Osteocyte (in vitro differentiated cells): Measurements from ENCODE around the gene NINJ1. TPM values are rescaled to one million over a fixed set of nuclear protein-coding genes. Genes with fewer than 3 reads are reported as not detected.

ENCODE experiments used
- DNase-seq: peaks from one replicate; pipeline ENCODE4 v3.0.0; 2021; ENCODE audit warnings: mixed read lengths; ENCODE audit not compliant: unreplicated experiment; ENCODE audit errors: extremely low spot score
- H3K27ac Mint-ChIP-seq: one replicate; pipeline ENCODE4 v1.8.0; 2021; ENCODE audit warnings: mild to moderate bottlenecking, mixed read lengths; ENCODE audit not compliant: unreplicated experiment
- H3K27me3 Mint-ChIP-seq: one replicate; pipeline ENCODE4 v1.8.0; 2021; ENCODE audit warnings: mixed read lengths; ENCODE audit not compliant: unreplicated experiment
- H3K36me3 Mint-ChIP-seq: one replicate; pipeline ENCODE4 v1.8.0; 2021; ENCODE audit warnings: mixed read lengths; ENCODE audit not compliant: unreplicated experiment
- H3K4me1 Mint-ChIP-seq: one replicate; pipeline ENCODE4 v1.8.0; 2021; ENCODE audit warnings: mixed read lengths; ENCODE audit not compliant: unreplicated experiment
- H3K4me3 Mint-ChIP-seq: one replicate; pipeline ENCODE4 v1.8.0; 2021; ENCODE audit warnings: mild to moderate bottlenecking, moderate library complexity, mixed read lengths; ENCODE audit not compliant: unreplicated experiment
- H3K9me3 Mint-ChIP-seq: one replicate; pipeline ENCODE4 v1.8.0; 2021; ENCODE audit warnings: mixed read lengths; ENCODE audit not compliant: unreplicated experiment
- total RNA-seq: library from RNA; stranded (reverse); gene quantifications from 2 replicates; pipeline ENCODE4 v1.2.1, GENCODE V29; 2021
- TF ChIP-seq, protein P1 (sequence below): fragments of 200-600 bp; sonication (generic); IDR thresholded peaks from 2 replicates; pipeline ENCODE4 v1.5.0; 2021; ENCODE audit warnings: antibody characterized with exemption, mild to moderate bottlenecking, moderate library complexity

The NINJ1 gene
- total RNA-seq, 1 donor from 2014 or later: 32.9 TPM

DNA sequence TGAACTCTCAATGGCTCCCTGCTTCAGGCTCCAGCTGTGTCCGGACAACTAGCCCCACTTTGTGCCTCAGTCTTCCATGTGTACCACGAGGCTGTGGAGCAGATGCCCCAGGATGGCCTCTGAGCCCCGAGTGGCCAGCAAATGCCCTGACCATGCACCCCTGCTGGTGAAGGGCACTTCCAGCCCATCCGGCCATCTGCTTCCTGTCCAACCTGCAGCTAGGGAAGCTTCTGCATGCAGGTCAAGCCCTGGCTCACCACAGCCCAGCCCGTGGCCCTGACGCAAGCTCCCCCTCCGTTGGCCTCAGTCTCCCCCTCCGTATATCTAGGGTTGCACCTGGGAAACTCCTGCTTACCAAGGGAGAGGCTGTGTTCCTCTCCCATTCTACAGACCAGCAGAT, 4.8 kb downstream of the NINJ1 start:
- H3K4me3 Mint-ChIP-seq: no peak overlapping the region
- TF ChIP-seq, protein P1, sequence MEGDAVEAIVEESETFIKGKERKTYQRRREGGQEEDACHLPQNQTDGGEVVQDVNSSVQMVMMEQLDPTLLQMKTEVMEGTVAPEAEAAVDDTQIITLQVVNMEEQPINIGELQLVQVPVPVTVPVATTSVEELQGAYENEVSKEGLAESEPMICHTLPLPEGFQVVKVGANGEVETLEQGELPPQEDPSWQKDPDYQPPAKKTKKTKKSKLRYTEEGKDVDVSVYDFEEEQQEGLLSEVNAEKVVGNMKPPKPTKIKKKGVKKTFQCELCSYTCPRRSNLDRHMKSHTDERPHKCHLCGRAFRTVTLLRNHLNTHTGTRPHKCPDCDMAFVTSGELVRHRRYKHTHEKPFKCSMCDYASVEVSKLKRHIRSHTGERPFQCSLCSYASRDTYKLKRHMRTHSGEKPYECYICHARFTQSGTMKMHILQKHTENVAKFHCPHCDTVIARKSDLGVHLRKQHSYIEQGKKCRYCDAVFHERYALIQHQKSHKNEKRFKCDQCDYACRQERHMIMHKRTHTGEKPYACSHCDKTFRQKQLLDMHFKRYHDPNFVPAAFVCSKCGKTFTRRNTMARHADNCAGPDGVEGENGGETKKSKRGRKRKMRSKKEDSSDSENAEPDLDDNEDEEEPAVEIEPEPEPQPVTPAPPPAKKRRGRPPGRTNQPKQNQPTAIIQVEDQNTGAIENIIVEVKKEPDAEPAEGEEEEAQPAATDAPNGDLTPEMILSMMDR: no peak
- no peak for DNase-seq
- H3K27me3 Mint-ChIP-seq: no peaks in the 10 kb centered on the region
- H3K36me3 Mint-ChIP-seq: peaks cover 2% of the 10 kb centered on the region
- H3K27ac Mint-ChIP-seq: no peak overlapping the region
- H3K9me3 Mint-ChIP-seq: no peaks in the 10 kb centered on the region
- peaks cover 63% of the 10 kb centered on the region for H3K4me1 Mint-ChIP-seq

DNA sequence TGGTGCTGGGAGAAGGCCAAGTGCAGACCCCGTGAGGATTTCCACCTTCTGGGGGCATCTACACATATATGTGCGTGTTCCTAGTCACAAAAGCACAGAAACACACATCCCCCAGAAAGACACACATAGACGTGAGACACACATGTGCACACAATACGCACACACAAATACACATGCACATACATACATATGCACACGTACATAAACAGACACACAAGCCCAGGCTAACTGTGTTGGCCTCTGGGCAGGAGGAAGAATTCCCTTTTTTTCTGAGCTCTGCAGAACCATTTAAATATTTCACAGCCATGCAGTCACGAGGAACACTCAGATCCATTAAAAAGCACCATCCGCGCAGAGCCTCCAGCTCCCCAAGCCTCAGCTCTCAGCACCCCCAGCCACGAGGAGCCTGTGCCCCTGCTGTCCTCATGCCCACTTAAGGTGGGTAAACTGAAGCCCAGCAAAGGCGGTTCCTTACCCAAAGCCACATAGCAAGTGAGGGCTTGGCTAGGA, 5.3 kb downstream of the NINJ1 start:
- Mint-ChIP-seq H3K9me3 (no peaks in the 10 kb centered on the region), H3K4me1 (peaks cover 63% of the 10 kb centered on the region), H3K27ac (no peak overlapping the region), H3K27me3 (no peaks in the 10 kb centered on the region), H3K36me3 (peaks cover 4% of the 10 kb centered on the region), H3K4me3 (no peak overlapping the region)
- DNase-seq: no peak
- TF ChIP-seq, protein P1: no peak

DNA sequence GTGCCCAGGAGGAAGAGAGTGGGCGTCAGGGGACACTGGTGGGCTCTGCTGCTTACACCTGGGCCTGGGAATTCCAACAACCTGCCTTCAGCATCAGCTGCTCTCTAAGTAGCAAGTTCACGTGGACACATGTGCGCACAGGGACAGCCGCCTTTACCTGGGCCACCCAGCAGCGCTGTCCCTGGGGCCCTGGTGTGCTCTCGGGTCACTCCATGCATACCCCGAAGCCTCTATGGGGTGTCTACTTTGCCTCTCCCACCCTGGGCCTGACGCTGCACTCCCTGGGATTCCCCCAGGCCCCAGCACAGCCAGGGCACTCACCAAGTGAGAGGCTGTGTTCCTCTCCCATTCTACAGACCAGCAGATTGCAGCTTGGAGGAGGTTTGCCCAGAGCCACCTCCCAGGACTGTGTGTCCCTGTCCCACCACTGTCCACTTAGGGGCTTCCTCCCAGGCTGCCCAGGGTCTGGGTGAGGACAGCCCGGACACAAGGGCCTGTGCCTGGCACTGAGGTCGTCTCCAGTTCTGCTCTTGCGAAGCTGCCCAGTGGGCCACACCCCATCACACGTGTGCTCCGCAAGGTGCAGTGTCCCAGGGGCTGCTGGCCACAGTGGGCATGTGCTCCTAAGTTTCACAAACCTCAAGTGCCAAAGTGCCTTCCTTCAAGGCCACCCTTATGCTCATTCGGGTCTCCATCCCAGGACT, 5.9 kb downstream of the NINJ1 start:
- DNase-seq: no peak
- H3K36me3 Mint-ChIP-seq: peaks cover 5% of the 10 kb centered on the region
- no peak overlapping the region for H3K4me3 Mint-ChIP-seq
- H3K27ac Mint-ChIP-seq: peak overlapping the region; percentile 82
- no peaks in the 10 kb centered on the region for H3K27me3 Mint-ChIP-seq
- TF ChIP-seq, protein P1: no peak
- H3K4me1 Mint-ChIP-seq: peaks cover 59% of the 10 kb centered on the region
- H3K9me3 Mint-ChIP-seq: no peaks in the 10 kb centered on the region

DNA sequence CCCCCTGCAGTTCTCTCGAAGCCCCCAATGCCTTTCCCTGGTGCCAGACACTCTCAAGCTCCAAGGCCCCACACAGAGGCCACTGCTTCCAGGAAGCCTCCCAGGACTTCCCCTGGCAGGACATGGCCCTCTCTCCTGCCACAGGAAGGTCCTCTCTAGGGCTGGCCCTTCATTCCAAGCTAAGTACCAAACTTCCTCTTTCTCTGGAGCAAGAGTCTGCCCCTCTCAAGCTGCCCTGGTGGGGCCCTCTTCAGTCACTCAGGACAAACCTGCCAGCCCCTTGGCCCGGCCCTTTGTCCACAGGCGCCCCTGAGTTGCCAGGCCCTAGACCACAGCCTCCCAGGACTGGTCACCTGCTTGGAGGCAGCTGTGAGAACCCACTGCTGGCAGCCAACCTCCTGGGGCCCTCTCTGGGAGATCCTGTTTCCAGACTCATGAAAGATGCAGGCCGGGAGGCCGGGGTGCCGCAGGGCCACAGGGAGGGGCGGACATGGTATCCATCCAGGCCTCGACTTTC, 6.6 kb downstream of the NINJ1 start:
- no peaks in the 10 kb centered on the region for H3K9me3 Mint-ChIP-seq
- peak overlapping the region; percentile 82 for H3K27ac Mint-ChIP-seq
- no peak for DNase-seq
- TF ChIP-seq, protein P1: no peak
- no peaks in the 10 kb centered on the region for H3K27me3 Mint-ChIP-seq
- H3K36me3 Mint-ChIP-seq: peaks cover 5% of the 10 kb centered on the region
- no peak overlapping the region for H3K4me3 Mint-ChIP-seq
- H3K4me1 Mint-ChIP-seq: peaks cover 51% of the 10 kb centered on the region

DNA sequence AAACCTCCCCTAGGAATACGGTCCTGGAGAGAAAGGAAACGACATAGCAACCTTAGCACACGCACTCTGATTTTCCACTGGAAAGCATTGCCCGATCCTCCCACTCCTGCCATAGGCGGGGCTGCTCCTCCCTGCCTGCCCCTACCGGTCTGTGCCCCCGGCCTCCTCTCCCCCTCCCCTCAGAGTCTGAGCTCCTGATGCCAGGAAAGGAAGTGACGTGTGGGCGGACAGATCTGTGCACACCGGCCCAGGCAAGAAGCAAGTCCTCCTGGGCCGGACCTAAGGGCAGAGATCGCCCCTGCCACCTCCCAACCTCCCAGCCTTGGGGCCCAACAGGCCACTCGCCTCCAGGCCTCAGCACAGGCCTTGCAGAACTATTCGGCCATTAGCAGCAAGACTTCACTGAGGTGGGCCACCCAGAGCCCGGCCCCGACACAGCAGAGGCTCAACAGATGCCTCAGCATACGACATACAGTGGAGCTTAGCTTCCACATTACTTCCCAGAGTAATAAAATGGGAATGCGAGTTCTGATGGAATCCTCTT, 7.2 kb downstream of the NINJ1 start:
- TF ChIP-seq, protein P1: no peak
- DNase-seq: no peak
- no peak overlapping the region for H3K27ac Mint-ChIP-seq

More for the DNA sequence above, 7.2 kb downstream of the NINJ1 start:
- peaks cover 47% of the 10 kb centered on the region for H3K4me1 Mint-ChIP-seq
- no peak overlapping the region for H3K4me3 Mint-ChIP-seq
- peaks cover 5% of the 10 kb centered on the region for H3K36me3 Mint-ChIP-seq
- no peaks in the 10 kb centered on the region for H3K27me3 Mint-ChIP-seq
- no peaks in the 10 kb centered on the region for H3K9me3 Mint-ChIP-seq
